GM18508 (cell line): ENCODE results near the gene NFATC3.

Experiments used
- ATAC-seq: cut with Tn5 transposase; IDR thresholded peaks from one replicate; pipeline ENCODE4 v1.9.1; 2021; ENCODE audit warnings: moderate number of reproducible peaks; ENCODE audit not compliant: insufficient read depth, unreplicated experiment

The NFATC3 gene

DNA sequence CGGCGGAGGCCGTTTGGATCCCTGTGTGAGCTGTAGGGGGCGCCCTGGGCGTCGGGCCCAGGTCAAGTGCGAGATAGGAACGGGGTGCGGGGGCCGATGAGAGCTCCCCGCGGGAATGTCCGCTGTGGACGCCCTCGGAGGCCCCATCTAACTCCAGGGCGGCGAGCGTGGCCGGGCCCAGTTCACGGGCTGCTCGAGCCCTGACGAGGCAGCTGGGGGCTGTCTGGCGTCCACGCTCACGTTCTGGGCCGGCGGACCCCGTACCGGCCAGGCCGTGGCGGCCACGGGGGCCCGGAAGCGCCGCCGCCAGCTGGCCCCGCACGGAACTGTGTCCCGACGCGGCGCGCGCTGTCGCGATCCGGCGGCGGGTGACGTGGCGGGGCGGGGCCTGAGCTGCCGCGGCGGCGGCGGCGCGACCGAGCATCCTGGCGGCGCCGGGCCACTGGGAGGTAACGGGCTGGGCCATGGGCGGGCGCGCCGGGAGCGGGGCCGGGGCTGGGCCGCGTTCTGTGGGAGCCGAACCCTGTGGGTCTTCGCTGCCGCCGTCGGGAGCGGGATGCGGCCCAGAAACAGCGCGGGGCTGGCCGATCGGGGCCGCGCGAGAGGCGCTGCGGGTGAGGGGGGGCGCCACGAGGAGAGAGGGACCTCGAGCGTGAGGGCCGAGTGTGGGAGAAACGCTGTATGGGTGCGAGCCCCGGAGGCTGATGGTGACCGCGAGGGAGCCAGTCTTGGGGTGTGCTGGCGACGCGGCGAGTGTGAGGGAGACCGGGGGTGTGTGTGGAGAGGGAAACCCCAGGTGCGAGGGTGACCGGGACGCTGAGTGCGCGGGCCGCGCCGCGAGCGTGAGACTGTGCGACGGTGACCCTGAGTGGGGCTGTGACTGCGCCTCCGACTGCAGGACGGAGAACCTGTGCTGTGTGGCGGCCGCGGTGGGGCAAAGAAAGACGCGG lies 179.2 kb downstream of the NFATC3 start, which contains the start of gene SLC7A6:
TSS of gene SLC7A6 (plus strand) at position 399 of the 950 bp plus-strand sequence. CDS start 10,201 bp downstream, outside the sequence.
- ATAC-seq, result no peak

GRCh38 chr16:68265078-68265920 lies 180.1 kb downstream of the NFATC3 start:
- ATAC-seq, result no peak

DNA sequence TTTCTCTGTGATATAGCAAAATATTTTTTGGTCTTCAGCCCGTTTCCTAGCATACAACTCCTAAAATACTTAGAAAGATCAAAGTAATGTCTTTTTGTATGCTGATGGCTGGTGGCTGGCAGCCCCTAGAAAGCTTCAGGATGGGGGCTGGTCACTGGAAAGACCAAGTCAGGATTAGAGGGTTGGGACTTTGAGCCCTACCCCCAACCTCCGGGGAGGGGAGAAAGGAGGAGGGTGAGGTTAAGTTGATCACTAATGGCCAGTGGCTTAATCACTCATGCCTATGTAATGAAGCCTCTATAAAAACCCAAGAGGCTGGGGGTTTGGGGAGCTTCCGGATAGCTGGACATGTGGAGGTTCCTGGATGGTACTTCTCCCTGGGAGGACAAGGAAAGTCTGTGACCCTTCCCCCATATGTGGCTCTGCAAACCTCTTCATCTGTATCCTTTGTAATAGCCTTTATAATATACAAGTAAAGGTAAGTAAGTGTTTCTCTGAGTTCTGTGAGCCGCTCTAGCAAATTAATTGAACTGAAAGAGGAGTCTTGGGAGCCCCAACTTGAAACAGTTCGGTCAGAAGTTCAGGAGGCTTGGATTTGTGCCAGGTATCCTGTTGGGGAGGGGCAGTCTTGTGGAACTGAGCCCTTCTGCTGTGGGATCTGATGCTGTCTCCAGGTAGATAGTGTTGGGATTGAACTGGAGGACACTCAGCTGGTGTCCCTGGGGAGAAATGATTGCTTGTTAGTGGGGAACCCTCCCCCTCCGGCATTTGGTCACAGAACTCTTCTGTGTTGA lies 182.6 kb downstream of the NFATC3 start:
- ATAC-seq, result no peak

- ATAC-seq, result no peak
Measured at GRCh38 chr16:68269793-68270192, 184.6 kb downstream of the NFATC3 start.

DNA sequence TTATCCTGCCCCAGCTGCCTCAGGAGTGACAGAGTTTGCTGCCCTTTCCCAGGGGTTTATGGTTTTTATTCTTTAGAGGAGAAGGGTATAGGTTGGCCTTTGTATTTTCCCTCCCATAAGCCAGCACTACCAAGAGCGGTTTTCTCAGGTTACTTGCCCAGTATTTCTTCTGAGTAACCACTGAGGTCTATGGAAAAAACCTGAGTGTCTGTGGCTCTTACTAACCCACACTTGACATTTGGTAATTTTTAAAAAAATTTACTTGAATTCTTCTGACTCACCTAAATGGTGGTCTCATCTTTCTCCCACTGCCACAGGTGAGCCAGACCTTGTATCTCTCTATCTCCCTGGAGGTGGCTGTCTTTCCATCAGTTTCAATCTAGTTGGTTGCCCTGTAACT lies 185.2 kb downstream of the NFATC3 start:
- no peak for ATAC-seq

DNA sequence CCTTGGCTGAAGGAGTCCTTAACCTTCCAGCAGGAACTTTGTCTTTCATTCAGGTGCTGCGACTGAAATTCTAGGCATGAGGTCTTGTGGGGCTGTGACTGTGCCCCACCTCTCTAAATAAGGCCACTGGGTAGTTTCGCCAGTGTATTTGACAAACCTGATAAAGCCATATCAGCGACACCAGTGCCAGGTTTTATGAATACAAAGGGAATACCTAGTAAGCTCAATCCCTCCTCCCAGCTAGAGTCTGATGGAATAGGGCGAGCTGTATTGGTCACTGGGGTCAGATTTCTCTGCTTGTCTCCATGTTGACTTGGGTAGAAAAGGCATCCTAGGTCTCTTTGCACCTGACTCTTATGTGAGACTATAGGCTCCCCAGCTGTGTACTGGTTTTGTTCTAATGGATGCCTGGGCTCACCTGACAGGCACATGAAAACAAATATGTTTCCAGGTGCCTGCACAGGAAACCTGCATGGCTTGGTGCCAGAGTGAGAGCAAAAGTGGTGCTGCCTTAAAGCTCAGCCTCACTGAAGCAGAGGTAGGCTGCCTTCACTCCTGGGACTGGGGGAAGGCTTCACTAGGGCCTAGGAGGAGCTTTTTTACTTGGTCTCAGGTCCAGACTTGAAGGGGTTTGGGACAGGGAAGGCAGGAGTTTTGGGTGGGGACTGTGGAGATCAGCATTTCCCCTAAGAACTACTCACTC lies 187.5 kb downstream of the NFATC3 start:
- no peak for ATAC-seq

DNA sequence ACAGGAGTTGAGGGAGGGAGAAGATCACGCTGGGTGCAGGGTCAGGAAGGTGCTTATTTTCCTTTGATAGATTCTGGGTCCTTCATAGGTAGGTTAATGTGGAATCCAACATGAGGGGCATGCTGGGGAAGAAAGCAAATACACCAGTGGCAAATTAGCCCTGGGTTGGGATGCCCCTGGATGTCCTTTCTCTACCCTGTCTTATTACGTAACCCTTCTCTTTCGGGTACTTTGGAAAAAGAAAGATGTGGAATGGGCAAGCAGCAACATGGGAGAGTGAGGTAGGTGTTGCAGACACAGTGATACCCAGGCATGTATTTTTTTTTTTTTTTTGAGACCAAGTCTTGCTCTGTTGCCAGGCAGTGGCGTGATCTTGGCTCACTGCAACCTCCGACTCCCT lies 188.3 kb downstream of the NFATC3 start:
- ATAC-seq, result no peak

DNA sequence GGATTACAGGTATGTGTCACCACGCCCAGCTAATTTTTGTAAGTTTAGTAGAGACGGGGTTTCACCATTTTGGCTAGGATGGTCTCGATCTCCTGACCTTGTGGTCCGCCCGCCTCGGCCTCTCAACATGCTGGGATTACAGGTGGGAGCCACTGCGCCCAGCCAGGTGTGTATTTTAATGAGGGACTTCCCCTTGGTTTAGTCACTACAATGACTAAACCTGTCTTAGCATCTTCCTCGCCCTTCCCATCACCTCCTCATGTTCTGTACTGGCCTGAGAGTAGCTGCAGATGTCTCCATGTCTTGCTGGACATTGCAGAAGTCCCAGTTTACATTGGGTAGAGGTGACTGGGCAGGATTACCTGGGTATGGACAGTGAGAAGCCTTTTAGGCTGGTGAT lies 188.7 kb downstream of the NFATC3 start:
- no peak for ATAC-seq

DNA sequence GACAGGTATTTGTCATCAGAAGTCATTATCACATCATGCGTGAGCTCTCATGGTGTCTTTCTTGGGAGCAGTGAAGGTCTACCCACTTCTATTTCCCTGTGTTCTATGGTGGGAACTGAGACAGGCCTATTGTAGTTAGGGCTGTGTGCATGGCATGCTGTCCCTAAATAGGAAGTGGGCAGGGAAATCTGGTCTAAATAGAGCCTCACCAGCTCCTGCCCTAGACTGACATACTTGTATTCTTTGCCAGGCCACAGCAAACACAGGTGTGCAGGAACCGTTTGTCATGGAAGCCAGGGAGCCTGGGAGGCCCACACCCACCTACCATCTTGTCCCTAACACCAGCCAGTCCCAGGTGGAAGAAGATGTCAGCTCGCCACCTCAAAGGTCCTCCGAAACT lies 189.3 kb downstream of the NFATC3 start:
- no peak for ATAC-seq

DNA sequence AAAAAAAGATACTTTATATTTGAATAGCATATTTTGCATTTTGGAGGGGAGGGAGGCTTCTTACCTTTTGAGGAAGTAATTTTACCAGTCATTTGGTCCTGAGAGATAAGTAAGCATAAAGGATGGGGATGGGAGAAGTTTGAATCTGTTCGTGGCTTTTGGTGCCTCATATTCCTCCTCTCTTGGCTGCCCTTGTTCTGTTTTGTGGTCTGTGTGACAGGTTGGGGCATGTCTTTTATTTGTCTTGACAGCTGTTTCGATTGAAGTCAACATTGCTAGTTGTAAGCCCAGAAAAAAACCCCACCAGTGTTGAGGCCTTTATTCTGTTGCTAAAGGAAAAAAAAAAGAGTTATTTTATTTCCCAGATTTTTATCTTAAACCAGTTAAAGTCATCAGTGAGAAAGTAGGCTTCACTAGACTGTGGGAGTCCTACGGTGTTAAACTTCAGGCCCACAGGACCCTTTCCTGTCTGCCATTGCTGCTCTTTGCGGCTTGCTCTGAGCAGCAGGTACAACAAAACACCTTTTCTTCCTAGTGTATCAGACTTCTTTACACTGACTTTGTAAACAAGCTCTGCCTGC lies 190.5 kb downstream of the NFATC3 start:
- ATAC-seq, result no peak

DNA sequence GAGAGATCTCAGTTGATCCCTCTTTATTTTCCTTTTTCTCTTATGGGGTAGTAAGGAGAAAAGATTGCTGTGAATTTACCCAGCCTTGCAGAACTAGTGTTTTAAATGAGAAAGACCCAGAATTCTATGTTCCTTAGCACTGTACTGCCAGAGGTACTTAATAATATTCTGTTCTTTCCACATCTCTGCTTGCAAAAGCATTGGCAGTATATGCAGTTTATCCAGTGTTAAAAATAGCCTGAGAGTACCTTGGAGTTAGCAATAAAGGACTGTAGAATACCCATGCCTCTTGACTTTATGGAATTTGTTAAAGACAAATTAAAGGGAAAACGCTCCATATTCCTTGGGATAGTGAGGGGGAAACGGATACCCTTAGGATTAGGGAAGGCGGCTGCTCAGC lies 191.1 kb downstream of the NFATC3 start:
- ATAC-seq, result no peak
